Stimulated activated CD4-positive, alpha-beta T cell treated with anti-CD3 and anti-CD28 coated beads, TNF-alpha, amount 100 ng/mL, for 48 hours (primary cell): ENCODE data around the gene TM4SF4.

ENCODE experiments used
- DNase-seq, 3 donors: peaks; one replicate each; pipeline ENCODE4 v3.0.0-alpha.2; 2020; ENCODE audit warnings: low read depth in 3 of 3

The TM4SF4 gene

DNA sequence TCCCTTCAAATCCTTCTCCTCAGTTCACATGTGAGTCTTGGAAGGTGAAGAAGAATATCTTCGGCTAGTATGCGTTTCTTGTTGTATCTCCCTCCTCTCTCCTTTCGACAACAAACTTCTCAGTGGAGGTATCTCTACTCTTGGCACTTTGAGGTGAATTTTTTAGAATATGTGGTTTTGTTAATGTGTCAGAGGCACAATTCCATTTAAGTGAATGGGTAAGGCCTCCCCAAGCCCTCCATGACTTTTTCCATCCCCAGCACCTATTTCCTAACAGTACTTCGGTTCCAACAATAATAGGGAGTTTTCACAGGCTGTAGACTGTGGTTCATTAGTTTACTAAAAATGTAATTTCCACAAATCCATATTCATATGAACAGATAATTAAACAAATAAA, 74.2 kb downstream of the TM4SF4 start:
- no peak for DNase-seq

DNA sequence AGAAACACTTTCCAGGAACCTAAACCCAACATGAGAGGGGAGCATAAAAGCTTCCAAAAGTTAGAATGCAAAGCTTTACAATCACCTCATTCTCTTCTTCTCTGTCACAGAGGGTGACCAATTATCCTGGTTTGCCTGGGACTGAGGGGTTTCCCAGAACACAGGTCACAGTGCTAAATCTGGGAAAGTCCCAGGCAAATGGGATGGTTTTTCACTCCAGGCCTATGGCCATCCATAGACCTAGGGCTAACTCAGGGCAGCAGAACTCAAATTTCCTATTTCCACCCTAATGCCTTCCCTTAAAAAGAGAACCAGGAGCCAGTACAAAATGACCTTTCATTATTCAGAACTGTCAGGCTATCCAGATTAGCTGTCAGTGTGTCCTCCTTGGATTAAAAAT, 77.0 kb downstream of the TM4SF4 start:
- DNase-seq, result no peak

DNA sequence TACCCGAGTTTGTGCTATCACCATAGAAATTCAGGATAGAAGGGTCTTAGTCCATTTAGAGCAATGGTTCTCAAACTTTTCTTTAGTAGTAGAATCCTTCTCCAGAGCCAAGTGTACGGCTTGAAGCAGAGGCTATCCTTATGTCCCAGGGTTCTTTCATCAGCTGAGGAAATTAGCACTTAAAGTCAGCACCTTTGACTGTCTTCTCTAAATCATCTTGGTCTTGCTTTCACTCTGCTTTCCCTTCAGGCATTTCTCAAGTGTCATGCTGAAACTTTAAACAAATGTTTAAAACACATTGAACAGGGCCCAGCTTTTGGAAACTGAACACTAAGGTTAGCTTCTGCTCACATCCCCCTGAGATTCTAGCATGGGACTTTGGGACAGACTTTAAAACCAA, 78.2 kb downstream of the TM4SF4 start:
- no peak for DNase-seq
